GM19324 (cell line): ENCODE measurements around the gene RPS6KA4.
A peak's percentile ranks its signal among the peaks of the same experiment; 100 is the strongest.

Experiments
- ATAC-seq: cut with Tn5 transposase; IDR thresholded peaks from one replicate; pipeline ENCODE4 v1.9.1; 2021; ENCODE audit warnings: mild to moderate bottlenecking, moderate library complexity; ENCODE audit not compliant: unreplicated experiment, low FRiP score

RPS6KA4 gene

GRCh38 chr11:64324692-64325469 lies 34.1 kb upstream of the RPS6KA4 start:
- ATAC-seq, result no peak

DNA sequence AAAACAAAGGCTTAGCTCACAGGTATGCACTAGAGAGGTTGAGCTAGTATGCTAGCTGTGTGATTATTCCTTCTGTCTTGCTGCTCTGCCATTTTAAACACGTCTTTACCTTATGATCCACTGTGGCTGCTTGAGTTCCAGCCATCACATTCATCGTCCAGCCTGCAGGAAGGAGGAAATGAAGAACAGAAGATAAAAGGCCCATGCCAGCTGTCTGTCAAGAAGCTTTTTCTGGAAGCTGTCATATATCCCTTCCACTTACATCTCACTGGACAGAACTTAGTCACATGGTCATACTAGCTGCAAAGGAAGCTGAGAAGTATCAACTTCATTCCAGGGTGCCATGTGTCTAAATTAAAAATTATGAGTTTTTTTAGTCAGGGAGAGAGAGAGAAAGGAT lies 31.6 kb upstream of the RPS6KA4 start:
- no peak for ATAC-seq

- ATAC-seq, result no peak
Observed at GRCh38 chr11:64327993-64328392, 31.0 kb upstream of the RPS6KA4 start.

- no peak for ATAC-seq
Observed at GRCh38 chr11:64330888-64331287, 28.1 kb upstream of the RPS6KA4 start.

GRCh38 chr11:64331569-64332371 lies 27.2 kb upstream of the RPS6KA4 start:
- peak; percentile 53 for ATAC-seq

- no peak for ATAC-seq
Observed at GRCh38 chr11:64333556-64333955, 25.4 kb upstream of the RPS6KA4 start.

DNA sequence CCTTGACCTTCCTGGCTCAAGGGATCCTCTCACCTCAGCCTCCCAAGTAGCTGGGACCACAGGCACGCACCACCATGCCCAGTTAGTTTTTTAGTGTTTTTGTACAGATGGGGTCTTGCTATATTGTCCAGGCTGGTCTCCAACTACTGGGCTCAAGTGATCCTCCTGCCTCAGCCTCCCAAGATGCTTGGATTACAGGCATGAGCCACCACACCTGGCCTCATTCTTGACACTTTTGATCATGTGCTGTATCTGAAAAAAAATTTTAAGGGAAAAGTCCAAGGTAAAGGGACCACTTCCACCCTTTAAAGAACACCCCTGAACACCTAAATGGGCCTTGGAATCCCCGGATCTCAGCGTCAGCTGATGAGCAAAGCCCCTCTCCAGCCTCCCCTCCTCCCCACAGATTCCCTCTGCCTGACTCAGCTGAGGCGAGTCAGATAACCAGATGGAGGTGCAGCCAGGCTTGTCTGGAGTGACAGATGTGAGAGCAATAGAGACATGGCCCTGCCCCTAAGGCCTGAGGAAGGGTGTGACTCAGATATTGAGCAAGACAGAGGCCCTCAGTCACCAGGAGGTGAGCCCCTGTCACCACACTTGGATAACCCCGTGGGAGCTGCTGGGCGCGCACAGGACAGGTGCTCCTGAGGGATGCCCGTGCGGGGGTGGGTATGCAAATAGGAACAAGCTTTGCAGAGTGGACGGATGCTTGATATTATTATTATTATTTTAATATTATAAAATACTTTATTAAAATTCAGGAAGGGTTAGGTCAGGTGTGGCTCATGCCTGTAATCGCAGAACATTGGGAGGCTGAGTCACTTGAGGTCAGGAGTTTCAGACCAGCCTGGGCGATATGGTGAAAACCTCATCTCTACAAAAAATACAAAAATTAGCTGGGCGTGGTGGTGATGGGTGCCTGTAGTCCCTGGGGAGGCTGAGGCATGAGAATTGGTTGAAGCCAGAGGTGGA lies 23.9 kb upstream of the RPS6KA4 start:
- ATAC-seq, result peak; percentile 45

- ATAC-seq, result no peak
Observed at GRCh38 chr11:64337538-64338249, 21.3 kb upstream of the RPS6KA4 start.

DNA sequence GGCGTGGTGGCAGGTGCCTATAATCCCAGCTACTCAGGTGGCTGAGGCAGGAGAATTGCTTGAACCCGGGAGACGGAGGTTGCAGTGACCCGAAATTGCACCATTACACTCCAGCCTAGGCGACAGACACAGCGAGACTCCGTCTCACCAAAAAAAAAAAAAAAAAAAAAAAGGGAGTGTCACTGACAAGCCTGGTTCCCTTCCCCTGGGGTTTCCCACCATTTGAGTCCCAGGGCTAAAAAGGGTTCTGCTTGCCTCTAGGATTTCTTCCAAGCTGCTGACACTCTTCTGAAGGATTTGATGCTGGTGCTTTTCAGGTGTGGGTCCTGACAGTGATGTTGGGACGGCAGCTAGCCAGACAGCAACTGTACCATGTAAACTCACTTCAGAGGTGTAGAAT lies 20.2 kb upstream of the RPS6KA4 start:
- no peak for ATAC-seq

GRCh38 chr11:64339286-64339685 lies 19.7 kb upstream of the RPS6KA4 start:
- no peak for ATAC-seq

GRCh38 chr11:64339754-64340408 lies 19.1 kb upstream of the RPS6KA4 start, which contains the start of gene CCDC88B:
TSS of gene CCDC88B (plus strand) at chr11:64340204. CDS start at chr11:64340267, 63 bp downstream.
- peak; percentile 60 for ATAC-seq

- ATAC-seq, result peak; percentile 23
Observed at GRCh38 chr11:64340671-64341335, 18.2 kb upstream of the RPS6KA4 start.

DNA sequence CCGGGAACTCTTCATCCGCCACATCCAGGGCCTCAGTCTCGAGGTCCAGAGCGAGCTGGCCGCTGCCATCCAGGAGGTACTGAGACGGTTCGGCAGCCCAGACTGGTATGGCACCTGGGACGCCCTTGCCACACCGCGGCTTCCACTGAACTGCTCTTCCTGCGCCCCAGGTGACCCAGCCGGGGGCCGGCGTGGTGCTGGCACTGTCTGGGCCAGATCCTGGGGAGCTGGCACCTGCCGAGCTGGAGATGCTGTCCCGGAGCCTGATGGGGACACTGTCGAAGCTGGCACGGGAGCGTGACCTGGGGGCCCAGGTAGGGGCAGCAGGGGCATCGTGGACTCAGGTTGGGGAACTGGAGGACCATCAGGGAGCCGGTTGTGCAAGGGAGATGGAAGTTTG lies 17.5 kb upstream of the RPS6KA4 start:
- no peak for ATAC-seq

GRCh38 chr11:64341851-64342791 lies 16.8 kb upstream of the RPS6KA4 start:
- ATAC-seq, result no peak

DNA sequence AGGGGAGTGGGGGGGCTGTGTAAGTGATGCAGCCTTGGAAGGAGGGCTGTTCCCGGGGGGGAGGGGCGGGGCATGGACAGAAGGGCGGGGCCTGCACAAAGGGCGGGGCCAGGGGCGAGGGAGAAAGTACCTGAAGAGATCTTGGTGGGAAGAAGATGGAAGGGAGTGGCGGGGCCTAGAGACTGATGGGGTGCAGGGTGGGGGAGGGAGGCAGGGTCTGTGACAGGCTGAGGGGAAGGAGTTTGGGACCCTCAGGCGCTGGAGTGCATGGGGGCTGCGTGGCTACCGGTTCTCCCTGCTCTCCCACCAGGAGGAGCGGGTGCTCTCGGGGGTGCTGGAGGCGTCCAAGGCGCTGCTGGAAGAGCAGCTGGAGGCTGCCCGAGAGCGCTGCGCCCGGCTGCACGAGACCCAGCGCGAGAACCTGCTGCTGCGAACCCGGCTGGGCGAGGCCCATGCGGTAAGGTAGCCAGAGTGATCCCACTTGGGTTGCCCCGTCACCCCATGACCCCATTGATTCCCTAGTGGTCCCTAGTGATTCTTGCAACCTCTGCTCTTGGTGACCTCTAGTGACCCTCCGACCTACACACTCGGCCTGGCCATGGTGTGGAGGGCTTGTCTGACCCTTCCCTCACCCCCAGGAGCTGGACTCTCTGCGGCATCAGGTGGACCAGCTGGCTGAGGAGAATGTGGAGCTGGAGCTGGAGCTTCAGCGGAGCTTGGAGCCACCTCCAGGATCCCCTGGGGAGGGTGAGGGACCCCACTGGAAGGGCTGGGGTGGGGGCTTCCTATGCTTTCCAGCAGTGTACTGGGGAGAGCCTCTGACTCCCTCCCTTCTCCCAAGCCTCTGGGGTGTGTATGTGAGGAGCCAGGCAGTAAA lies 15.9 kb upstream of the RPS6KA4 start:
- ATAC-seq, result no peak

GRCh38 chr11:64343767-64344559 lies 15.0 kb upstream of the RPS6KA4 start:
- no peak for ATAC-seq
